GM12878 (cell line): ENCODE measurements around the gene CLDN24.

Experiments used
- CHD4 ChIP-seq: fragments of 200-600 bp; sonication (generic); IDR thresholded peaks from 2 replicates; pipeline ENCODE4 v1.6.1; 2016; ENCODE audit warnings: mild to moderate bottlenecking
- EP300 ChIP-seq, 2 experiments: fragments of 150-350 bp in 1 of 2; IDR thresholded peaks; 2 replicates each; pipeline ENCODE4 v1.6.1; 2011 to 2012; ENCODE audit warnings: low read depth in 2 of 2, low read length in 2 of 2, borderline replicate concordance in 1 of 2, improper control_type of control experiment in 1 of 2, inconsistent platforms in 1 of 2; ENCODE audit not compliant: control insufficient read depth in 1 of 2
- MYC ChIP-seq: IDR thresholded peaks from 2 replicates; pipeline ENCODE4 v1.6.1; 2011; ENCODE audit warnings: mild to moderate bottlenecking, low read length, moderate library complexity, inconsistent platforms; ENCODE audit not compliant: insufficient read depth, insufficient replicate concordance, insufficient read length, severe bottlenecking
- POLR2A ChIP-seq: IDR thresholded peaks from 2 replicates; pipeline ENCODE4 v1.6.1; 2011; ENCODE audit warnings: low read depth, mild to moderate bottlenecking, low read length
- POLR2AphosphoS5 ChIP-seq: IDR thresholded peaks from 2 replicates; pipeline ENCODE4 v1.6.1; 2011; ENCODE audit warnings: mild to moderate bottlenecking, low read length, inconsistent platforms
- SIX5 ChIP-seq: IDR thresholded peaks from 2 replicates; pipeline ENCODE4 v1.6.1; 2011; ENCODE audit warnings: mild to moderate bottlenecking, low read depth, low read length, moderate library complexity; ENCODE audit not compliant: severe bottlenecking
- SP1 ChIP-seq: IDR thresholded peaks from one replicate; pipeline ENCODE4 v1.6.1; 2011; ENCODE audit warnings: low read depth, low read length

DNA sequence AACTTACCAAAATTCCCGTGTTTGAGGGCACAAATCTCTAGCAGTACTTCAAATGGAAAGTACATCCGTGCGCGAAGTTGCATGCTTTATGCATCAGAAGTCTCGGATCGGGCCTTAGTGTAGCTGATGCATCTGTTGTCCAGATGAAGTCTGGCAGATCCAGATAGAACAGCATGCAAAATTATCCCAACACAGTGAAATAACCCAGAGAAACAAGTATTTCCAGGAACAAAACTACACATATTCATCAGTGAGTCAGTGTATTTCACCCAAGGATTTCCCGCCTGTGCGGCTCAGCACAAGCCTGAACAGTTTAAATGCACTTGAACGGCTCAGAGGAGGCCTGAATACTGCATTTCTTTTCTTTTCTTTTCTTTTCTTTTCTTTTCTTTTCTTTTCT is 27.4 kb upstream of the CLDN24 start:
- TF ChIP-seq POLR2A (no peak), EP300 (IDR thresholded peaks at IDR 0.05; ENCODE audit: borderline replicate concordance in 1 of 2, control insufficient read depth in 1 of 2, low read depth in 2 of 2, low read length in 2 of 2) (no peak), MYC (no peak), SIX5 (no peak), CHD4 (no peak), POLR2AphosphoS5 (no peak), SP1 (no peak)
